GM19452 (cell line): Measurements from ENCODE around the gene EP400.

Source experiments
- ATAC-seq: cut with Tn5 transposase; IDR thresholded peaks from one replicate; pipeline ENCODE4 v1.9.1; 2021; ENCODE audit not compliant: unreplicated experiment

Gene EP400

DNA sequence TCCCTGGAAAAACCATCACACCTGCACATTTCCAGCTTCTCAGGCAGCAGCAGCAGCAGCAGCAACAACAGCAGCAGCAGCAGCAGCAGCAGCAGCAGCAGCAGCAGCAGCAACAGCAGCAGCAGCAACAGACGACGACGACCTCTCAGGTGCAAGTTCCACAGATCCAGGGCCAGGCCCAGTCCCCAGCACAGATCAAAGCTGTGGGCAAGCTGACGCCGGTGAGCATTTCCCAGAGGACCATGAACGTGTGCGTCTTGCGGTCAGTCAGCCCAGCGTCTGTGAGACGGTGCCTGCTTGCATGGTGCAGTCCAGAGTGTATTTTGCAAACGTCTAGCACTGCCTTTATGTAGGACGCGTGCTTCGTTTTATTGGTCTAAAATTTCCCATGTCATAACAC lies 112.7 kb downstream of the EP400 start:
- no peak for ATAC-seq

DNA sequence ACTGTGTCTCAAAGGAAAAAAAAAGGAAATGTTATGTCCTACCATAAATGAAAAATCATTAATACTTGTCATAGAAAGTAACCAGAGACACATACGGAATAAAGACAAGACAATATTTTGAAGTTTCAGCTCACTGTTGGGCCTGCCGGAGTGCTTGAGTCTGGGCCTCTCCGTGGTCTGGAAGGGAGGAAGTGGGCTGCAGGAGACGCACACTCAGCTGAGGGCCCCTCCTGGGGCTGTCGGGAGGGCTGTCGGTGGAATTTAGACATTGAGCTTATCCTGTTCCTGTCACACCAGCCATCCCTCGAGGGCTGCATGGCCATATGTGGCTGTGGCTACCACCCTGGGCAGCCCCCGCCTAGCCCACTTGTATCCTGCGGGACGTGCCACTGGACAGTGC lies 113.7 kb downstream of the EP400 start:
- no peak for ATAC-seq

DNA sequence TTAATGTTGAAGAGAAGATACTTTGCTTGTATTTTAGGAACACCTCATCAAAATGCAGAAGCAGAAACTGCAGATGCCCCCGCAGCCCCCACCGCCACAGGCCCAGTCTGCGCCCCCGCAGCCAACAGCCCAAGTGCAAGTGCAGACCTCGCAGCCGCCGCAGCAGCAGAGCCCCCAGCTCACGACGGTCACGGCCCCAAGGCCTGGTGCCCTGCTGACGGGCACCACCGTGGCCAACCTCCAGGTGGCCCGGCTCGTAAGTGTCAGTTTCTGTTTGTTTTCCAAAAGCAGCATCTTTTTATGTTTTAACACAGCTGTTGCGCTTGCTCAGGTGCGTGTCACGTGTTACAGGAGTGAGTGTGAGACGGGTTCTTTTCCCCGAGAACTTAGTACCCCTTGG lies 114.9 kb downstream of the EP400 start:
- no peak for ATAC-seq

DNA sequence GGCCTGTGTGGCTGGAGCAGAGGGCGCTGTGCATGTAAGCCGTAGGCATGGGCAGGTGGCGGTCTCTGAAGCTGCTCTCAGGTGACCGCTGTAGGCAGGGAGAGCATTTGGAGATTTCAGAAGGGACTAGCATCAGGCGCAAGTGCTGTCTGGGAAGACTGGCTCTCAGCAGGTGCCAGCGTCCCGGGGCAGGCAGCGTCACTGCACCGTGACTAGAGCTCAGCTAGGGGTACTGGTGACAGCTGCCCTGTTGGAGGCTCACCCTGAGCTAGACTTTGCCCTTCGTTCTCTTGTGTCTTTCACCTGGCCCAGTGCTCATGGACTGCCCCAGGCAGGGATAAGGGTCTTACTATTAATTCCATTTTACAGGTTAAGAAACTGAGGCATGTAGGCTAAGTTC lies 115.5 kb downstream of the EP400 start:
- no peak for ATAC-seq

DNA sequence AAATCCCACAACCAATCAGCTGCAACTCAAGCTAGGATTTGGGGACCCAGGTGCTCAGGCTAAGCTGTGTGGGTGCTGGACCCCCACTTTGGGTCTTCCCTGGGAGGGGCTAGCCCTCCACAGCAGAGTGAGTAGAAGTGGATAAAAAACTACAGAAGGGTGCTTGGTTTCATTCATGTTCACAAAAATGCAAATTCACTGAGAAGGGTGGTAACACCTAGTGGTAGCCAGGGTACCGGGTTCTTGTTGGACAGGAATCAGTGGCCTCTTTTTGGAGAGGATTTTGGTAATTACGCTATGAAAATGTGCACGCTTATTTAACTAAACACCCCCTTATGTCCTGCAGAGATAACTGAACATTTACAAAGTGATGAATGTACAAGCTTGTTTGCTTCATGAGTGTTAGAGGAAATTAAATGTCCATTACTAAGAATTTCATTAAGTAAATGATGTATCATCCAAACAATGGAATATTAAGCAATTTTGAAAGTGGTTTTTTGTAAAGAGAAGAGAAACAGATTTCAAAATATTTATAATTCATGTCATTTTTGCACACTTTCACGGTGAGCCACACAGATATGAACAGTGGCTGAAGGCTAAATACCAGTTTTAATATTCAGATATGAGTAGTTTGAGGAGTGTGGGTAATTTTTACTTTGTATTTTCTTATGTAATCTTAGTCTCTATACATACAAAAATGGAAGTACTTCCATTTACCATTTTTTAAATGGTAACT lies 116.0 kb downstream of the EP400 start:
- ATAC-seq: peak; percentile 16

DNA sequence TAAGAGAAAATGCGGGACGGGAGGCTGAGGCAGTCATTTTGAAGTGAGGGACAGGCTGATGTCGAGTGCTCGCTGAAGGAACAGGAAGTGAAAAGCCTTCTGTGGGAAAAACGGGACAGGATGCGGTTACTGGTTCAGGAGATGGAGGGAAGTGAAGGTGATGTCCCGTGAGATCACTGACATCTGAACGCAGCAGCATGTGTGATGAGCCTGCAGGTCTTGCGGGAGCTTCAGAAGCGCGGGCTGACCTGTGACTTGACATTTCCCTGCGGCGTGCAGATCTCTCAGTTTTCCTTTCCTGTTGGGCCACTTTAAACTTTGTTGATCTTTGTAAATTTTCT lies 116.6 kb downstream of the EP400 start:
- ATAC-seq: peak; percentile 38

DNA sequence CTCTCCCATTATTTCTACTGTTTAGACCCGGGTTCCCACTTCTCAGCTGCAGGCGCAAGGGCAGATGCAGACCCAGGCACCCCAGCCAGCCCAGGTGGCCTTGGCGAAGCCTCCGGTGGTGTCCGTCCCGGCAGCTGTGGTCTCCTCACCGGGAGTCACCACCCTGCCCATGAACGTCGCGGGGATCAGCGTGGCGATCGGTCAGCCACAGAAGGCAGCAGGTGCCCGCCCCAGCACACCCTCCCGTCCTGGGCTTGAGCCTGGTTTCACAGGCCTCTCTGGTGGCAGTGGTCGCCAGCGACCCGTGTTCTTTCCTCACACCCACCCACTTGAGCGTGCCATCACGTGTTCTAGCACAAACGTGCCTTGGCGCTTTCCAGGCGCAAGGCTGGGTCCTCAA lies 117.0 kb downstream of the EP400 start:
- ATAC-seq: no peak

DNA sequence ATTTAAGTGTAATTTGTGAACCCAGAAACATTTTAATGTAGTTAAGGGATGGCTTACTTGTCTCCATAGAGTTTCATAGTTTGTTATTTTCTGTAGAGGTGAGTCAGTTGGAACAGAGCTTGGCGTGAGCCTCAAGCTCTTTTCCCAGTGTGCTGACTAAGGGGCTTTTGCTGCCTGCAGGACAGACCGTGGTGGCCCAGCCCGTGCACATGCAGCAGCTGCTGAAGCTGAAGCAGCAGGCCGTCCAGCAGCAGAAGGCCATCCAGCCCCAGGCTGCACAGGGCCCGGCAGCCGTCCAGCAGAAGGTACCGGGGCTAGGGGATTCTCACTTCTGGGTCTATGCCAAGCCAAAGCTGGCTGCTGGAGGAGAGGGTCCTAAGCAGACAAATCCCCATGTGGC lies 117.4 kb downstream of the EP400 start:
- no peak for ATAC-seq

DNA sequence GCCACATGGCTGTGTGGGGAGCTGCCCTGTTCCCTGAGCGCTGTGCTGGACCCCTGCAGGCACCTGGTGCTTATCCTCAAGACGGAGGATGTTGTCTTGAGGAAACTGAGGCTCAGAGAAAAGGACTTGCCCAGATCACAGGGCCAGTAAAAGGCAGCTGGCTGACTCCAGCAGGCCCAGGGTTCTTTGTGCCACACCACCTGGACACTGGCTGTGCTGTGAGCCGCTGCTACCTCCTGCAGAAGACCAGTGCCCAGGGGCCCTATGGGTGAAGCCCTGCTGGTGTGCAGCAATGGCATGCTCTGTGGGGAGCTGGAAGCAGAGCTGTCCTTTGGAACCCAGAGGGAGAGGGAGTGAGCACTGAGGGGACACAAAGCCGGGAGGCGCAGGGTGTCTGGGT lies 118.5 kb downstream of the EP400 start:
- no peak for ATAC-seq

DNA sequence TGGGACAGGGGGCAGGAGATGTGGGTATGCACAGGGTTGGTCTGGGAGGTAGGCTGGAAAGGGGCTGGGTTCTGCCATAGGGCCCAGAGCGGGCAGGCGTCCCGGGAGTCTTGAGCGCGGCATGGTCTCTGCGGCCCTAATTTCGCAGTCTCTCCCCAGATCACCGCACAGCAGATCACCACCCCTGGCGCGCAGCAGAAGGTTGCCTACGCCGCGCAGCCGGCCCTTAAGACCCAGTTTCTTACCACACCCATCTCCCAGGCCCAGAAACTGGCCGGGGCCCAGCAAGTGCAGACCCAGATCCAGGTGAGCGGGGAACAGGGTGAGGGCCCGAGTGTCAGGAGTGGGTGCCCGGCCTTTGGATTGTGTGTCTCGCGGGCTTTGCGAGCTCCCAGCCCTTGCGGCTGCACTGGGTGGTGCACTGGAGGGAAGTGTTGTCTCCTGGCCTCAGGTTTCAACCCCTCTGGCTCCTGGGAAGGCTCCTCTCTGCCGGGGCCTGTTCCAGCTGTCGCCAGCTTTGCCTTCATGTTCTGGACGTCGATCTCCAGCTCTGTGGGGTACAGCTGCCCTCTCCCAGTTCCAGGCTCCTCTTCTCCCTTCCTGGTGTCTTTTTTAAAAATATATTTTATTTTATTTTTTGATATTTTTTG lies 119.7 kb downstream of the EP400 start:
- no peak for ATAC-seq

DNA sequence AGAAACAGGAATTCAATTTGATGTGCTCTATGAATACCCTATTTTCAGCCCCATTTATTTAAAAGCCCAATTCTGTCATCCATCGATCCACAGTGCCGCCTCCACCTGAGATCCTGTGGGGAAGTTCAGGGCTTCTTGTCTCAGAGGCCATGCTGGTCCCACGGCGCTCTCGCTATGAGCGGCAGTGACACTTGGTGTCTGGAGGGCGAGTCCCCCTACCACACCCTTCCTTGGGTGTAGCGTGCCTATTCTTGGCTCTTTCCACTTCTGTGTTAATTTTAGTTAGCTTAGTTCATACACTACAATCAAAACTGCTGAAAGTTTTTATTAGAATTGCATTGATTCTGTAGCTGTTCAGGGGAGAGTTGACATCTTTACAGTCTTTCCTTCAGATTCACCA lies 120.6 kb downstream of the EP400 start:
- no peak for ATAC-seq

DNA sequence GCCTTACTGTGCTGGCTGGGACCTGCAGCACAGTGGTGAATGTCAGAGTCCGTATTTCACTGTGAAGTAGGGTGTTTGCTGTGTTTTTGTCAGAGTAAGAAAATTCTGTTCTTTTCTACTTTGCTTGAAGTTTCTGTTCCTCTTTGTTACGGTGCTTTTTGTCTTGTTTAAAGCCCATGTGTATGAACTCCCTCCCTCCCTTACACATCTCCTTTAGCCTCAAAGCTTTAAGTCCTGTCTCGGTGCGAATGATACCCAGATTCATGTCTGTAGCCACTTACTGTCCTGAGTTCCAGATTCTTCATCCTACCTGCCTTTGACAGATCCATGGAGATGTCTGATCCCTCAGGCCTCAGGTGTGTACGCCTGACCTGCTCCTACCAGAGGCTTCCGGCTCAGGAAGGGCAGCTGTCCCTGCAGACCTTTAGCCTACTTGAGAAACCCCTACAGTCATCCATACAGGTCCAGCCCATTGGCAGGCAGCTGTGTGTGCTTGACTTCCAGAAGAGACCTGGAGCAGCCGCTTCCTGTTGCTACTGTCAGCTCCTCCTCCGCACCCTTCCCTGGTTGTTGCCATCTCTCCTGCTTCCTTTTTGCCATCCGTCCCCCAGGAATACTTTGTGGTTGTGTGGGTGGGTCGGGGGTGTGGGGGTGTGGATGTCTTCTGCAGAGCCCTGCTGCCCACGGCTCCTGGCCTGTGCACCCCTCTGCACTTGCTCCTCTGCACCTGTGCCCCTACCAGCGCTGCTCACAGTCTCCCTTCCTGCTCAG lies 121.5 kb downstream of the EP400 start:
- ATAC-seq: peak; percentile 79

DNA sequence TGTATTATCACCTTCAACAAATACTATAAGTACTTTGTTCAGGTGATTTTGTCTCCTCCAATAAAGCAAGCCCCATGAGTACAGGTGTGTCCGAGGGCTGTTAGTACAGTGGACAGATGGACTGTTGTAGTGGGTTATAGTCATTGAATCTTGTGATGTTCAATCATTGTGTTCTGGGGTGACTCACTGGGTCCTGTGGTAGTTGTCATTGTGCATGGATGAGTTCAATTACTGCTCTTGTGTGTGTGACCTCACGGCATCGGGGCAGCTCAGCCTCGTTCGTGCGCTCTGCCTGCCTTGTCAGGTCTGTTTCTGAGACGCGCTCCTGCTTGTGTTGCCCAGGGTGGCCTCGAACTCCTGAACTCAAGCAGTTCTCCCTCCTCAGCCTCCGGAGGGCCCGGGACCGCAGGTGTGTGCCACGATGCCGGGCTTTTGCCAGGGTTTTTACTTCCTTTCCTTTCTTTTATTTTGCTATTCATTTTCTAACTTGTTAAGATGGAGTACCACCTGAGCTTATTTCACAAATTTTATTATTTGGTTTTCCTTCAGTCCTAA lies 122.2 kb downstream of the EP400 start:
- no peak for ATAC-seq

DNA sequence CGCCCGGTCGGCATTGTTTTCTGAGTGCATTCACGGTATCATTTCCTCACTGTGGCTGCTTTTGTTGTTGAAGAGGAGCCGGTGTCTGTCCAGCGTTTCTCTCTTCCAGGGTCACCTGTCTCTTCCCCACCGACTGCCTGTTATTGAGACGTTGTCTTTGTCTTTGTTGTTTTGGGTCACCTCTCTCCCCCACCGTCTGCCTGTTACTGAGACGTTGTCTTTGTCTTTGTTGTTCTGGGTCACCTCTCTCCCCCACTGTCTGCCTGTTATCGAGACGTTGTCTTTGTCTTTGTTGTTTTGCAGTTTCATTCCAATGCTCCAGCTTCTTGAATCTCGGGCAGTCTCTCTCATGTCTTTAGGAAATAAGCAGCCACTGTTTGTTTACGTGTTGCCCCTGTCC lies 124.5 kb downstream of the EP400 start:
- ATAC-seq: no peak

DNA sequence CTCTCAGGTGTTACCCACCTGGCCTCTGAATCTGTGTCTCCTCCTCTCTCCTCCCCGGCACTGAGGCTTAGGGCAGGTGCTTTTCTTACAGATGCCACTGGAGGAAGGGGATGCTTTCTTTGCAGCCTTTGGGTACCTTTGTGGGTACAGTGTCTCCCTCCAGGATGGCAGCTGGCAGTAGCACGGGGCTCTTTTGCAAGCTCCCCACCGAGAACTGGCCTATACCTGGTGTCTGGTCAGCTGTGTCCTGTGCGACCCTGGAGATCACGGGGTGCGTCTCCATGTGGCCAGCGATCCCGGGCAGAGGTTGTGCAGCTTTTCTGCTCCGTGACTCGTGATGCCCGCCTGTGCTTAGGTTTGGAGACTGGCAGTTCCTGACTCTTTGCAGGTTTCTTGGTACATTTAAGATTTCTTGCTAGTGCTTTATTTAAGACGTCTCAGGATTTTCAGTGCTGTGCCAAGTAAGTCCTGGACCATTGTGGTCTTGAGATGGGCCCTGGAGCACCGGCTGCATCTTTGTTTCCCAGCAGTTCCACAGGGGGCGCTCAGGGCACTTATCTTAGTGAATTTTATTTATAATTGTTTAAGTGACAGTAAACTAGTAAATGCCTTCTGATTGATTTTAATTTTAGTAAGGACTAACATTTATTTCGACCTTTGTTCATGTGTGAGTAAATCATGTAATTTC lies 125.4 kb downstream of the EP400 start:
- no peak for ATAC-seq

DNA sequence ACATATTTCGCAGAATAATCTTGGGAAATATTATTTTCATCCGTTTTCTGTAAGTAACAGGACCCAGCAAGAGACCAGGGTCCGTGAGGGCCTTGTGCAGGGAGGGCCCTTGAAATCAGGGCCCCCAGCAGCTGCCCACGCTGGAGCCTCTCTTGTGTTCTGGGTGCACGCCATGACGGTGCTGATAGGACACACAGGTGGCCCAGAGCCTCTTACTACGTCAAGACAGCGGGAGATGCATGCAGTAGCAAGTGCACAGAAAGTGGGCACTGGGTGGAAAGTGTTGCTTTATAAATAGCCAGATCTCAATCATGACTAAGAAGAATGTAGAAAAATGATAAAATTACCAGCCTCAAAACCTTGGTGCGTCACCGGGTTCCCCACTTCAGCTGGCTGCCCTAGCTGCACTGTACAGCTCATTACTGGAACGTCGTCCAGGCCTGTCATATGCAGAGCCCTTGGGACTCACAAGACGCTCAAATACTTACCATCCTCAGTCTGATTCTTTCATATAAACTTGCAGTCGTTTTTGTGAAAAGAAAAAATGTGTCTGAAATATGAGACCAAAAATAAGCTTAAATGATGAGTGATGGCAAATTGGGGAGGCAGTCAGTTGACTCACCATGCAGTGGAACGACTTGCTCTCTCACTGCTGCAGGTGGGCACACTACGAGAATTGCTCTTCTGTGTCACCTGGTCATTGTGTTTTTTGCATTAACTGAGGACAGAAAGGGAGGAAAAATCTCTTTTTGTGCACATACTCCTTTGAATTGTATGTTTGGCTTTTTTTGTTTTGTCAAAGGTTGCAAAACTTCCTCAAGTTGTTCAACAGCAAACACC lies 126.2 kb downstream of the EP400 start:
- ATAC-seq: no peak

DNA sequence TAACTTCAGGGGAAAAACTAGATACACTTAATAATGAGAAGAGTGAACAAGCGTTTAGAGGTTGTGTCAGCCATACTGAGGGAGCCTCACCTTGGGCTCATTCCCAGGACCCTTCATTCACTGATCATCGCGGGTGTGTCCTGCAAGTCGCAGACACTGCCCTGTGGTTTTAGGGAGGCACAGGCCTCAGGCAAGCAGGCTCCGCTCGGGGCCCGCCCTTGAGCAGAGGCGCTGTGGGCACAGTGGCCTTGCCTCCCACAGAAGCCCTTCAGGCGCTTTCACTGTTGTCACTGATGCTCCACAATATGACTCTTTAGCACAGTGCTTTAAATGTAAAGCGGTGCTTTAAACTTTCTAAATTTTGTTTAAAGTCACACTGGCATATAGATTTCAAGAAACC lies 127.0 kb downstream of the EP400 start:
- ATAC-seq: no peak

DNA sequence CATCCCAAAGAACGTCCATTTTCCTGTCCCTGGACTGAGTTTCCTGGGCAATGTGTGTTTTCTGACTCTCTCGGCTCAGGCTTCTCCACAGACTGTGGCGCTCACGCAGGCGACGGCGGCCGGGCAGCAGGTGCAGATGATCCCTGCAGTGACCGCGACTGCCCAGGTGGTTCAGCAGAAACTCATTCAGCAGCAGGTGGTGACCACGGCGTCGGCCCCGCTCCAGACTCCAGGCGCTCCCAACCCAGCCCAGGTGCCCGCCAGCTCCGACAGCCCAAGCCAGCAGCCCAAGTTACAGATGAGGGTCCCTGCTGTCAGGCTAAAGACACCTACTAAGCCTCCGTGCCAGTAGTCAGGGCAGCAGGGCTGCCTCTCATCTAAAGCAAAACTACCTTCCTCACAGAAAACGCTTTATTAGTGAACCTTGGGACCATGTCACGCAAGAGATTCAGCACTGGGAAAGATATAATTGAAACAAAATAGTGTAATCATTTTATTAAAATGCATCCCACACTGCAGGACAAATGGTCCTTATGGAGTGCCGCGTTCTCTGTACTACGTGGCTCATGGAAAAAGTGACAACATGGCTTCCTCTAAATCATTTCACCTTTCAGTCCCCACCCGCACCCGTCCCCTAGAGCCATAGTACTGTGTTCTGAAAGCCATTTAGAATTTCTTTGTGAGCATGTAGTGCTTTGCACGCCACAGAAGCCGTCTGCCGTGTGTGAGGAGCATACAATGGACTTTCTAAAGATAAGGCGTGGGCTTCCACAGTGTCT lies 127.8 kb downstream of the EP400 start:
- ATAC-seq: no peak

DNA sequence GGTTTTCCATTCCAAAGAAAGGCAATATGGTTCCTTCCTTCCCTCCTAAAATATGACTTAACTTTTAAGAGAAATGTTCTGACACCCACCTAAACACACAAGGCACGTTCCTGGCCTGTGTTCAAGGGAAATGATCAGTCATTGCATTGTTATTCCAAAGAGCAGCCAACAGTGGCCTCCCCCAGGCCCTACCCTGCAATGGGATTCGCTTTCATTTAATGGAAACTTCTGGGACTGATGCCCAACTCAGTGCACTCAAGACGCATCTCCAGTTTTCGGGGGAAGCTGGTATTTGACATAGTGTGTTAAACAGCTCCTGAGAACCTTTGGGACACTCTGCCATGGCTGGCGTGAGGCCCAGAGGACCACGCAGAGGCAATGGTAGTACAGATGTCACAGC lies 128.4 kb downstream of the EP400 start:
- ATAC-seq: no peak

DNA sequence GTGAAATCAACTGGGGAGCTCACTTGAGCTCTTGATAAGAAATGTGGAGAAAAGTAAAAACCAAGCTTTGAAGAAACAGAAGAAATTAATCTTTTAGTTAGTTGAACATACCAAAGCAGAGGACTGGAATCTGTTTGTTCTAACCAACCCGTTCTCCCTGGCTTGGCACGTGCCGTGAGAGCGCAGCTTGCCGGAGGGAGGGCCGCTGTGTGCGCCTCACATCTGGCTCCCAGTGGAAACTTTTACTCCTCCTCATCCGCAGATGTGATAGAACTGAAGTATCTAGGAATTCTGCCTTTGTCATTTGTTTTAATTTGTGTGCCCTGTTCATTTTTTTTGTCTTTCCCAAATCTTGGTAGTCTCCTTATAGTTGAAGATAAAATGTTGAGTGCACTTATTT lies 129.5 kb downstream of the EP400 start:
- no peak for ATAC-seq
